Measurements from ENCODE around the gene POMT1.
"Not testable (repeated sequence)": the region's sequence is repeated elsewhere in the genome, so short reads cannot be mapped to it uniquely, and the experiment has no call there.

The POMT1 gene

GRCh38 chr9:131499254-131499767 lies 3.4 kb upstream of the POMT1 start:
- Histone ChIP-seq H3K4me3 (ENCODE audit: extremely low read depth, insufficient read depth, low read length, poor library complexity, severe bottlenecking) (no peak overlapping the region), H3K36me3 (ENCODE audit: control insufficient read depth, insufficient read depth, low read length) (peaks cover 64% of the 10 kb centered on the region), H3K27ac (ENCODE audit: low read depth, low read length, severe bottlenecking) (no peak overlapping the region), H3K9me3 (ENCODE audit: control insufficient read depth, low read length) (no peaks in the 10 kb centered on the region), H3K4me1 (ENCODE audit: control insufficient read depth, insufficient read depth, low read length, poor library complexity, severe bottlenecking) (no peaks in the 10 kb centered on the region)
- 94 to 98% methylated on average over 5 to 7 of the region's 7 CpGs for WGBS, 2 experiments (ENCODE audit: insufficient coverage in 2 of 2)

DNA sequence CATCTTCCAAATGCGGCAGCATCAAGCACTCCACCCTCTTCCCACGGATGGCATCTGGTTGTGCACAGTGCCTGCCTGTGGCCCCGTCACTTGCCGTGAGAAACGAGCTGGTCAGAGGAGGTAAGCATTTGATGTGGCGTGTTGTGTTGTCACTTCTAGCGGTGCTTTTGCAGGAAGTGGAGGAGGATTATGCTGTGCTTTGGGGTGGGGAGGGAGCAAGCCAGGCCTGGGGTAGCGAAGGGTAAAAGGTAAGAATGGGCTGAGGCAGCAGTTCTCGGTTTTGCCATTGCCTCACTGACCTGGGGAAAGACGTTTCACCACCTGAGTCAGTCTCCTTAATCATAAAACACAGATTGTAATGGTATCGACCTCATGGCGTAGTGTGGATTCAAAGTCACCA lies 2.3 kb upstream of the POMT1 start:
- Histone ChIP-seq H3K9me3 (ENCODE audit: control insufficient read depth, low read length) (no peaks in the 10 kb centered on the region), H3K27ac (ENCODE audit: low read depth, low read length, severe bottlenecking) (no peak overlapping the region), H3K36me3 (ENCODE audit: control insufficient read depth, insufficient read depth, low read length) (peaks cover 53% of the 10 kb centered on the region), H3K4me1 (ENCODE audit: control insufficient read depth, insufficient read depth, low read length, poor library complexity, severe bottlenecking) (no peaks in the 10 kb centered on the region), H3K4me3 (ENCODE audit: extremely low read depth, insufficient read depth, low read length, poor library complexity, severe bottlenecking) (no peak overlapping the region)
- 93% methylated on average over 8 to 9 of the region's 12 CpGs for WGBS, 2 experiments (ENCODE audit: insufficient coverage in 2 of 2)

DNA sequence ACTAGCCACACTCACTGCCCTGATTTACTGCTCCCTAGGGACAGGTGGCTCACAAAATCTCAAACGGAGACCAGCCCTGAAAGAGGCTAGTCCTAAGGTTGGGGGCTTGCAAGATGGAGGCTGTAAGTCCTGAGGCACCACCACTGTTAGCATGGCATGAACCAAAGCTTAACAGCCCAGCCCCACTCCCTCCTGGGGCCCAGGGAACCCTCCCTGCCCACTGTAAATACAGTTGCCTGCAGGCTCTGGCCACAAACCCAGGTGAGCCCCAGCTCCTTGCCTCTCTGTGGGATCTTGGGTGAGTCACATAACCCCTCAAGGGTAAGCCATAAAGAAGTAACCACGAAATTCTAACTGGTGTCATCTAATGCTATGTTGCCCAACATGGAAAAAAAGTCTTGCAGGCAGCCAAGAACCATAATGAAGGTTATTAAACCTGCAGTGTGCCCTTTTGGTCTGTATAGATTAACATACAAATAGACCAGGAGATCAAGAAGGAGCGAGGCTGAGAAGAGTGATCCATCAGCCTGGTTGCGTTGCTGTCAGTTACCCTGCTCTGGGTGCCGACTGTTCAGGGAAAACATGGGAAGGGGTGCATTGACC lies 1.7 kb upstream of the POMT1 start:
- Histone ChIP-seq H3K27ac (ENCODE audit: low read depth, low read length, severe bottlenecking) (no peak overlapping the region), H3K9me3 (ENCODE audit: control insufficient read depth, low read length) (no peaks in the 10 kb centered on the region), H3K36me3 (ENCODE audit: control insufficient read depth, insufficient read depth, low read length) (peaks cover 50% of the 10 kb centered on the region), H3K4me1 (ENCODE audit: control insufficient read depth, insufficient read depth, low read length, poor library complexity, severe bottlenecking) (no peaks in the 10 kb centered on the region), H3K4me3 (ENCODE audit: extremely low read depth, insufficient read depth, low read length, poor library complexity, severe bottlenecking) (no peak overlapping the region)
- WGBS, 2 experiments (ENCODE audit: insufficient coverage in 2 of 2): 90 to 96% methylated on average over 3 to 4 of the region's 5 CpGs

GRCh38 chr9:131503626-131504465 lies 1.1 kb downstream of the POMT1 start:
- WGBS, 2 experiments (ENCODE audit: insufficient coverage in 2 of 2): 67 to 72% methylated on average over 24 to 26 of the region's 32 CpGs
- Histone ChIP-seq H3K27ac (ENCODE audit: low read depth, low read length, severe bottlenecking) (no peak overlapping the region), H3K9me3 (ENCODE audit: control insufficient read depth, low read length) (no peaks in the 10 kb centered on the region), H3K4me1 (ENCODE audit: control insufficient read depth, insufficient read depth, low read length, poor library complexity, severe bottlenecking) (no peaks in the 10 kb centered on the region), H3K36me3 (ENCODE audit: control insufficient read depth, insufficient read depth, low read length) (peaks cover 39% of the 10 kb centered on the region), H3K4me3 (ENCODE audit: extremely low read depth, insufficient read depth, low read length, poor library complexity, severe bottlenecking) (peak overlapping the region; percentile 91)

- WGBS, 2 experiments (ENCODE audit: insufficient coverage in 2 of 2): 96 to 100% methylated on average over 2 to 4 of the region's 8 CpGs
- H3K36me3 ChIP-seq (ENCODE audit: control insufficient read depth, insufficient read depth, low read length): peaks cover 38% of the 10 kb centered on the region
- H3K4me3 ChIP-seq (ENCODE audit: extremely low read depth, insufficient read depth, low read length, poor library complexity, severe bottlenecking): no peak overlapping the region
- no peak overlapping the region for H3K27ac ChIP-seq (ENCODE audit: low read depth, low read length, severe bottlenecking)
- no peaks in the 10 kb centered on the region for H3K9me3 ChIP-seq (ENCODE audit: control insufficient read depth, low read length)
- H3K4me1 ChIP-seq (ENCODE audit: control insufficient read depth, insufficient read depth, low read length, poor library complexity, severe bottlenecking): no peaks in the 10 kb centered on the region
Measured at GRCh38 chr9:131505012-131505411, 2.3 kb downstream of the POMT1 start.

- no peak overlapping the region for H3K4me3 ChIP-seq (ENCODE audit: extremely low read depth, insufficient read depth, low read length, poor library complexity, severe bottlenecking)
- H3K36me3 ChIP-seq (ENCODE audit: control insufficient read depth, insufficient read depth, low read length): peaks cover 85% of the 10 kb centered on the region
- 83 to 96% methylated on average over 6 of the region's 7 CpGs for WGBS, 2 experiments (ENCODE audit: insufficient coverage in 2 of 2)
- no peaks in the 10 kb centered on the region for H3K4me1 ChIP-seq (ENCODE audit: control insufficient read depth, insufficient read depth, low read length, poor library complexity, severe bottlenecking)
- no peak overlapping the region for H3K27ac ChIP-seq (ENCODE audit: low read depth, low read length, severe bottlenecking)
- H3K9me3 ChIP-seq (ENCODE audit: control insufficient read depth, low read length): no peaks in the 10 kb centered on the region
Measured at GRCh38 chr9:131511416-131511815, 8.7 kb downstream of the POMT1 start.

- Histone ChIP-seq H3K27ac (ENCODE audit: low read depth, low read length, severe bottlenecking) (no peak overlapping the region), H3K4me3 (ENCODE audit: extremely low read depth, insufficient read depth, low read length, poor library complexity, severe bottlenecking) (no peak overlapping the region), H3K9me3 (ENCODE audit: control insufficient read depth, low read length) (no peaks in the 10 kb centered on the region), H3K36me3 (ENCODE audit: control insufficient read depth, insufficient read depth, low read length) (peaks cover 87% of the 10 kb centered on the region), H3K4me1 (ENCODE audit: control insufficient read depth, insufficient read depth, low read length, poor library complexity, severe bottlenecking) (no peaks in the 10 kb centered on the region)
- 100% methylated on average over 6 of the region's 6 CpGs for WGBS, 2 experiments (ENCODE audit: insufficient coverage in 2 of 2)
Measured at GRCh38 chr9:131511880-131512279, 9.2 kb downstream of the POMT1 start.

DNA sequence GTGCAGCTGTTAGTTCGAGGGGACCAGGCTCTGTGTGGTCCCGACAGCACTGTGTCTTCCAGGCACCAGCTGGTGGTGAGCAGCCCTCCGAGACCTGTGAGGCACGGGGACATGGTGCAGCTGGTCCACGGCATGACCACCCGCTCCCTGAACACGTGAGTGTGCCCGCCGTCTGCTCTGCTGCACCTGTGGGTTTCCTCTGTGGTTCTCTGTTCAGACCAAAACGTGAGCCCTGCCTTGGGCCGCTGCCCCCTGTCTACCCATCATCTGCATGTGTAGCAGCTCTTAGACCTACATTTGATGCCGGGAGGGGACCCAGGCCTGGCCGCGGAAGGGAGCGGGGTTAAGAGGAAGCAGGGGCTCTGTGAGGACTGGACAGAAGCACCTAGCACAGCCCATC lies 10.5 kb downstream of the POMT1 start:
- no peaks in the 10 kb centered on the region for H3K9me3 ChIP-seq (ENCODE audit: control insufficient read depth, low read length)
- 95 to 97% methylated on average over 14 to 15 of the region's 15 CpGs for WGBS, 2 experiments (ENCODE audit: insufficient coverage in 2 of 2)
- peaks cover 89% of the 10 kb centered on the region for H3K36me3 ChIP-seq (ENCODE audit: control insufficient read depth, insufficient read depth, low read length)
- no peak overlapping the region for H3K27ac ChIP-seq (ENCODE audit: low read depth, low read length, severe bottlenecking)
- H3K4me3 ChIP-seq (ENCODE audit: extremely low read depth, insufficient read depth, low read length, poor library complexity, severe bottlenecking): no peak overlapping the region
- no peaks in the 10 kb centered on the region for H3K4me1 ChIP-seq (ENCODE audit: control insufficient read depth, insufficient read depth, low read length, poor library complexity, severe bottlenecking)

DNA sequence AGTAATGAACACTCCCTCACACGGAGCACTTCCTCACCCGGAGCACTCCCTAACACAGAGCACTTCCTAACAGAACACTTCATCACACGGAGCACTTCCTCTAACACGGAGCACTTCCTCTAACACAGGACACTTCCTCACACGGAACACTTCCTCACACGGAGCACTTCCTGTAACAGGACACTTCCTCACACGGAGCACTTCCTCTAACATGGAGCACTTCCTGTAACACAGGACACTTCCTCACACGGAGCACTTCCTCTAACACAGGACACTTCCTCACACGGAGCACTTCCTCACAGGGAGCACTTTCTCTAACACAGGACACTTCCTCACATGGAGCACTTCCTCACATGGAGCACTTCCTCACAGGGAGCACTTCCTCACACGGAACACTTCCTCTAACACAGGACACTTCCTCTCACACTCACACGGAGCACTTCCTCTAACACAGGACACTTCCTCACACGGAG lies 12.9 kb downstream of the POMT1 start:
- WGBS, 2 experiments (ENCODE audit: insufficient coverage in 2 of 2): 83 to 88% methylated on average over 2 to 9 of the region's 12 CpGs
- H3K9me3 ChIP-seq (ENCODE audit: control insufficient read depth, low read length); H3K4me3 ChIP-seq (ENCODE audit: extremely low read depth, insufficient read depth, low read length, poor library complexity, severe bottlenecking); H3K27ac ChIP-seq (ENCODE audit: low read depth, low read length, severe bottlenecking); H3K4me1 ChIP-seq (ENCODE audit: control insufficient read depth, insufficient read depth, low read length, poor library complexity, severe bottlenecking): not testable (repeated sequence)
- H3K36me3 ChIP-seq (ENCODE audit: control insufficient read depth, insufficient read depth, low read length): peaks cover 95% of the 10 kb centered on the region

DNA sequence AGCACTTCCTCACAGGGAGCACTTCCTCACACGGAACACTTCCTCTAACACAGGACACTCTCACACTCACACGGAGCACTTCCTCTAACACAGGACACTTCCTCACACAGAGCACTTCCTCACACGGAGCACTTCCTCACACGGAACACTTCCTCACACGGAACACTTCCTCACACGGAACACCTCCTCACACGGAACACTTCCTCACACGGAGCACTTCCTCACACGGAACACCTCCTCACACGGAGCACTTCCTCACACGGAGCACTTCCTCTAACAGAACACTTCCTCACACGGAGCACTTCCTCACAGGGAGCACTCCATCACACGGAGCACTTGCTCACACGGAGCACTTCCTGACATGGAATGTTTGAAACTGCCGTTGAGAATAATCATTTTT lies 13.4 kb downstream of the POMT1 start:
- no peaks in the 10 kb centered on the region for H3K4me1 ChIP-seq (ENCODE audit: control insufficient read depth, insufficient read depth, low read length, poor library complexity, severe bottlenecking)
- no peaks in the 10 kb centered on the region for H3K9me3 ChIP-seq (ENCODE audit: control insufficient read depth, low read length)
- WGBS, 2 experiments (ENCODE audit: insufficient coverage in 2 of 2): 85 to 91% methylated on average over 9 to 13 of the region's 15 CpGs
- no peak overlapping the region for H3K27ac ChIP-seq (ENCODE audit: low read depth, low read length, severe bottlenecking)
- H3K4me3 ChIP-seq (ENCODE audit: extremely low read depth, insufficient read depth, low read length, poor library complexity, severe bottlenecking): no peak overlapping the region
- H3K36me3 ChIP-seq (ENCODE audit: control insufficient read depth, insufficient read depth, low read length): peaks cover 95% of the 10 kb centered on the region

GRCh38 chr9:131516930-131517329 lies 14.2 kb downstream of the POMT1 start:
- WGBS, 2 experiments (ENCODE audit: insufficient coverage in 2 of 2): 92 to 96% methylated on average over 4 to 9 of the region's 9 CpGs
- H3K36me3 ChIP-seq (ENCODE audit: control insufficient read depth, insufficient read depth, low read length): peaks cover 95% of the 10 kb centered on the region
- no peaks in the 10 kb centered on the region for H3K4me1 ChIP-seq (ENCODE audit: control insufficient read depth, insufficient read depth, low read length, poor library complexity, severe bottlenecking)

More at GRCh38 chr9:131516930-131517329, 14.2 kb downstream of the POMT1 start:
- Histone ChIP-seq H3K27ac (ENCODE audit: low read depth, low read length, severe bottlenecking) (no peak overlapping the region), H3K9me3 (ENCODE audit: control insufficient read depth, low read length) (no peaks in the 10 kb centered on the region), H3K4me3 (ENCODE audit: extremely low read depth, insufficient read depth, low read length, poor library complexity, severe bottlenecking) (no peak overlapping the region)

All from mesodermal cell (in vitro differentiated cells).